H1 (cell line): ENCODE measurements around the gene MTCH1. TPM values are rescaled to one million over a fixed set of nuclear protein-coding genes. Genes with fewer than 3 reads are reported as not detected.

Source experiments
- CTCF ChIA-PET: fragments of 300-600 bp; sonication (Branson Sonifier 250); formaldehyde crosslinking; loops from one replicate; lab custom pipeline; 2021; ENCODE audit not compliant: partially characterized antibody; lab: Charles Lee
- POLR2A ChIA-PET: fragments of 300-600 bp; sonication (Branson Sonifier 250); formaldehyde crosslinking; loops from one replicate; lab custom pipeline; 2021; ENCODE audit warnings: inconsistent platforms; ENCODE audit not compliant: partially characterized antibody; lab: Charles Lee
- DNase-seq, 2 experiments: peaks; one replicate each; pipeline versions ENCODE4 v3.0.0 to v3.0.0-alpha.2; 2010 to 2022; ENCODE audit warnings: low spot score in 2 of 2, low read depth in 1 of 2, mixed read lengths in 1 of 2
- FAIRE-seq: peaks from 2 replicates; lab custom pipeline; 2011; peaks lifted over from hg19 to GRCh38; lab: Jason Lieb, UNC
- H2AFZ ChIP-seq: 2 replicates; pipeline ENCODE4 v1.8.1; 2012; ENCODE audit warnings: low read length, inconsistent platforms
- H2AK5ac ChIP-seq: 2 replicates; pipeline ENCODE4 v1.6.1; 2013; ENCODE audit warnings: low read depth, low read length
- H2BK120ac ChIP-seq: replicated peaks from 2 replicates; pipeline ENCODE3; 2013; ENCODE audit warnings: low read depth, low read length, inconsistent platforms
- H2BK12ac ChIP-seq: 2 replicates; pipeline ENCODE4 v1.6.1; 2013; ENCODE audit warnings: low read depth, low read length
- H2BK15ac ChIP-seq: 2 replicates; pipeline ENCODE4 v1.6.1; 2013; ENCODE audit warnings: low read length
- H2BK20ac ChIP-seq: 2 replicates; pipeline ENCODE4 v1.6.1; 2013; ENCODE audit warnings: low read length
- H2BK5ac ChIP-seq: 2 replicates; pipeline ENCODE4 v1.6.1; 2013; ENCODE audit warnings: low read depth, low read length
- H3K14ac ChIP-seq: 2 replicates; pipeline ENCODE4 v1.6.1; 2013; ENCODE audit warnings: inconsistent platforms; ENCODE audit not compliant: insufficient read length
- H3K18ac ChIP-seq: 2 replicates; pipeline ENCODE4 v1.6.1; 2013; ENCODE audit warnings: low read length; ENCODE audit errors: extremely low read depth
- H3K23ac ChIP-seq: 2 replicates; pipeline ENCODE4 v1.6.1; 2013; ENCODE audit warnings: inconsistent platforms; ENCODE audit not compliant: insufficient read length
- H3K23me2 ChIP-seq: 2 replicates; pipeline ENCODE4 v1.6.1; 2013; ENCODE audit warnings: low read depth, low read length
- H3K27ac ChIP-seq: 2 replicates; pipeline ENCODE4 v1.6.1; 2011; ENCODE audit warnings: low read depth, low read length, inconsistent platforms
- H3K27me3 ChIP-seq, 4 experiments: replicated peaks in 1 of 4; 1 replicate in 1 of 4; 2 replicates in 3 of 4; pipeline versions ENCODE4 v1.6.1 to v1.8.1; 2011 to 2013; ENCODE audit warnings: low read length in 3 of 4, mild to moderate bottlenecking in 3 of 4, inconsistent platforms in 2 of 4, mixed read lengths in 2 of 4, moderate library complexity in 1 of 4; ENCODE audit not compliant: control insufficient read depth in 3 of 4, insufficient read depth in 3 of 4; ENCODE audit errors: extremely low read depth in 1 of 4
- H3K36me3 ChIP-seq, 4 experiments: 2 replicates each; pipeline versions ENCODE4 v1.6.1 to v1.8.1; 2011 to 2013; ENCODE audit warnings: mild to moderate bottlenecking in 4 of 4, low read length in 3 of 4, moderate library complexity in 2 of 4, control low read depth in 1 of 4, inconsistent platforms in 1 of 4; ENCODE audit not compliant: insufficient read depth in 4 of 4, control insufficient read depth in 2 of 4
- H3K4ac ChIP-seq: replicated peaks from 2 replicates; pipeline ENCODE3; 2013; ENCODE audit warnings: low read length, low read depth, mixed read lengths, inconsistent platforms; ENCODE audit not compliant: insufficient read length
- H3K4me1 ChIP-seq, 4 experiments: replicated peaks in 1 of 4; 1 replicate in 1 of 4; 2 replicates in 3 of 4; pipeline versions ENCODE4 v1.6.1 to v1.8.1; 2011 to 2013; ENCODE audit warnings: low read length in 3 of 4, inconsistent platforms in 2 of 4, mixed read lengths in 1 of 4; ENCODE audit not compliant: insufficient read depth in 4 of 4, control insufficient read depth in 3 of 4
- H3K4me2 ChIP-seq, 2 experiments: 2 replicates each; pipeline versions ENCODE4 v1.6.1 to v1.8.1; 2011 to 2013; ENCODE audit warnings: low read depth in 2 of 2, low read length in 2 of 2, control low read depth in 1 of 2, inconsistent platforms in 1 of 2, mild to moderate bottlenecking in 1 of 2; ENCODE audit not compliant: insufficient read depth in 1 of 2
- H3K4me3 ChIP-seq, 4 experiments: fragments of 200-600, 300-600 bp in 1 of 4; sonication (generic), shearing (Covaris generic), sonication (Bioruptor Twin) in 1 of 4; 2 replicates each; pipeline versions ENCODE4 v1.5.1 to v1.8.1; 2011 to 2016; ENCODE audit warnings: low read length in 4 of 4, low read depth in 3 of 4, control low read depth in 2 of 4, inconsistent platforms in 2 of 4, mild to moderate bottlenecking in 2 of 4, mixed read lengths in 1 of 4, moderate library complexity in 1 of 4; ENCODE audit not compliant: insufficient read depth in 2 of 4; ENCODE audit errors: extremely low read depth in 1 of 4
- H3K56ac ChIP-seq: replicated peaks from 2 replicates; pipeline ENCODE3; 2013; ENCODE audit warnings: low read depth, mild to moderate bottlenecking, mixed read lengths, low read length, inconsistent platforms; ENCODE audit not compliant: insufficient read length
- H3K79me1 ChIP-seq: 2 replicates; pipeline ENCODE4 v1.6.1; 2013; ENCODE audit warnings: low read depth, low read length, control low read depth
- H3K79me2 ChIP-seq, 2 experiments: 2 replicates each; pipeline versions ENCODE4 v1.6.1 to v1.8.1; 2012 to 2013; ENCODE audit warnings: low read length in 2 of 2, mild to moderate bottlenecking in 2 of 2, inconsistent platforms in 1 of 2; ENCODE audit not compliant: insufficient read depth in 2 of 2, control insufficient read depth in 1 of 2
- H3K9ac ChIP-seq, 4 experiments: replicated peaks in 1 of 4; 1 replicate in 1 of 4; 2 replicates in 3 of 4; pipeline versions ENCODE4 v1.6.1 to v1.8.1; 2011 to 2013; ENCODE audit warnings: low read depth in 3 of 4, low read length in 3 of 4, control low read depth in 2 of 4, mild to moderate bottlenecking in 2 of 4, moderate library complexity in 2 of 4, inconsistent platforms in 1 of 4; ENCODE audit errors: extremely low read depth in 1 of 4
- H3K9me3 ChIP-seq, 2 experiments: 2 replicates each; pipeline versions ENCODE4 v1.6.1 to v1.8.1; 2012 to 2013; ENCODE audit warnings: mild to moderate bottlenecking in 2 of 2, moderate library complexity in 2 of 2, control low read depth in 1 of 2, inconsistent platforms in 1 of 2, low read depth in 1 of 2, low read length in 1 of 2, mixed read lengths in 1 of 2; ENCODE audit not compliant: insufficient read depth in 2 of 2
- H4K20me1 ChIP-seq, 2 experiments: replicated peaks in 1 of 2; 2 replicates each; pipeline versions ENCODE3 to v1.8.1; 2011 to 2013; ENCODE audit warnings: inconsistent platforms in 2 of 2, low read length in 2 of 2, mild to moderate bottlenecking in 1 of 2; ENCODE audit not compliant: insufficient read depth in 2 of 2, control insufficient read depth in 1 of 2
- H4K5ac ChIP-seq: 2 replicates; pipeline ENCODE4 v1.6.1; 2013; ENCODE audit warnings: low read length, low read depth, mixed read lengths, inconsistent platforms; ENCODE audit not compliant: insufficient read length
- H4K8ac ChIP-seq: 2 replicates; pipeline ENCODE4 v1.8.0; 2013; ENCODE audit warnings: mild to moderate bottlenecking, moderate library complexity, low read length, inconsistent platforms; ENCODE audit not compliant: insufficient read depth; ENCODE audit errors: extremely low read depth
- H4K91ac ChIP-seq: replicated peaks from 2 replicates; pipeline ENCODE3; 2013; ENCODE audit warnings: low read length, mixed read lengths, inconsistent platforms; ENCODE audit not compliant: insufficient read length
- CTBP2 ChIP-seq: IDR thresholded peaks from 2 replicates; pipeline ENCODE4 v1.7.0; 2011; ENCODE audit warnings: borderline replicate concordance, mild to moderate bottlenecking, moderate library complexity, mixed read lengths, low read length; ENCODE audit not compliant: insufficient read depth, insufficient read length
- PHF8 ChIP-seq: fragments of 200-600 bp; sonication (generic); conservative IDR thresholded peaks from 2 replicates; pipeline ENCODE4 v1.7.1; 2012; ENCODE audit warnings: low read depth, mild to moderate bottlenecking, inconsistent platforms, low read length, moderate library complexity
- POLR2A ChIP-seq, 2 experiments: IDR thresholded peaks; 1 replicate in 1 of 2; 2 replicates in 1 of 2; pipeline ENCODE4 v1.6.1; 2011; ENCODE audit warnings: low read depth in 2 of 2, low read length in 2 of 2, mild to moderate bottlenecking in 2 of 2; ENCODE audit errors: control extremely low read depth in 1 of 2
- RNF2 ChIP-seq: fragments of 200-900, 300-1000 bp; sonication (generic); IDR thresholded peaks from 2 replicates; pipeline ENCODE4 v1.7.1; 2016; ENCODE audit warnings: borderline replicate concordance, low read depth, mild to moderate bottlenecking, antibody characterized with exemption, low read length; ENCODE audit not compliant: poor library complexity, severe bottlenecking; ENCODE audit errors: missing control alignments
- SRF ChIP-seq: IDR thresholded peaks from 2 replicates; pipeline ENCODE4 v1.6.1; 2011; ENCODE audit warnings: mild to moderate bottlenecking, low read depth, low read length, moderate library complexity
- WGBS, 2 experiments: shearing (Covaris generic) in 1 of 2; methylation state at CpG; one replicate each; pipeline versions ENCODE4 v1.1.6 to v1.1.7; 2013 to 2015; ENCODE audit warnings: low lambda C conversion rate in 2 of 2, mixed read lengths in 2 of 2, inconsistent platforms in 1 of 2, low coverage in 1 of 2, missing lambda C conversion rate in 1 of 2; ENCODE audit not compliant: insufficient replicate concordance in 2 of 2, insufficient coverage in 1 of 2, insufficient read length in 1 of 2; ENCODE audit errors: extremely low coverage in 1 of 2, missing lambda C conversion rate in 1 of 2; 5-methylcytosine and 5-hydroxymethylcytosine counted together
- polyA plus RNA-seq, 7 experiments: library from polyadenylated mRNA; depleted of rRNA in 3 of 7; stranded (reverse) in 5 of 7; unstranded in 2 of 7; fragments of >200 nt in 5 of 7; fragments of 200-250 nt in 2 of 7; gene quantifications; 1 replicate in 5 of 7; 2 replicates in 1 of 7; 4 replicates in 1 of 7; pipeline versions ENCODE4 v1.2.1 to v1.2.3, GENCODE V29; 2011 to 2013; ENCODE audit warnings: missing spikeins in 2 of 7, mixed read lengths in 2 of 7
- total RNA-seq: library from RNA; stranded (reverse); fragmentation: NEBNext Ultra II Directional; extraction: Animal tissue kit (Norgen Biotek cat#: 25700); gene quantifications from 2 replicates; pipeline ENCODE4 v1.2.1, GENCODE V29; 2021
- TF ChIP-seq, protein P1 (sequence below): IDR thresholded peaks from 2 replicates; pipeline ENCODE4 v1.6.1; 2011; ENCODE audit warnings: low read length, improper control_type of control experiment
- TF ChIP-seq, protein P2 (sequence below): IDR thresholded peaks from 2 replicates; pipeline ENCODE4 v1.6.1; 2012; ENCODE audit warnings: inconsistent platforms
- TF ChIP-seq, protein P3 (sequence below), 3 experiments: IDR thresholded peaks; 1 replicate in 2 of 3; 2 replicates in 1 of 3; pipeline versions ENCODE4 v1.5.1 to v1.6.1; 2011; ENCODE audit warnings: low read length in 3 of 3, mild to moderate bottlenecking in 3 of 3, inconsistent platforms in 2 of 3, low read depth in 1 of 3, moderate library complexity in 1 of 3; ENCODE audit not compliant: insufficient read depth in 1 of 3; ENCODE audit errors: control extremely low read depth in 1 of 3

The MTCH1 gene
- total and polyA plus RNA-seq, 2 of the 8 experiments (the other 6 are each of a cell fraction or from before 2014, with no cell fraction given), result 169 to 214 TPM

DNA sequence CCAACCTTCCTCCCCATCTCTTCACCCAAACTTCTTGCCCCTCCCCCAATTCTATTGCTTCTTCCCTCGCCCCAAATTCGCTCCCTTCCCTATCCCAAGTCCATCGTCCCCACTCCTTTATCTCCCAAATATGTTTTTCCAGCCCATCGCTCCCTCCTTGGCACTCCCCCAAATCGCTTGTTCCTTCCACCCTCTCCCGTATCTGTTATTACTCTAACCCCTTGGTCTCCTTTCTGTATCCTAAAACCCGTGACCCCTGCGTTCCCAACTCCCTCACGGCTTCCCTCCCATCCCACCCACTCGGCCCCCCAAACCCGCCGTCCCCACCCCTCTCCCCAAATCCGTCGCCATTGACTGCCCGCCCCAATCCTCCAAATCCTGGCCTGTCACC lies 584 bp downstream of the MTCH1 start:
- no peak for FAIRE-seq
- Histone ChIP-seq H3K79me2 (peaks cover 32 to 54% of the 10 kb centered on the region in 2 experiments), H3K9me3 (no peaks in the 10 kb centered on the region), H2BK120ac (no peak overlapping the region), H3K14ac (peak overlapping the region; percentile 44), H4K5ac (peak overlapping the region; percentile 77), H2BK20ac (no peak overlapping the region), H2BK12ac (no peak overlapping the region), H3K56ac (peak overlapping the region; percentile 55), H3K79me1 (peaks cover 12% of the 10 kb centered on the region), H2BK5ac (peak overlapping the region; percentile 93), H3K4me1 (peaks cover 10 to 18% (median 14%) of the 10 kb centered on the region in 4 experiments), H3K23ac (no peak overlapping the region), H3K4ac (peak overlapping the region; percentile 84), H3K27me3 (no peaks in the 10 kb centered on the region; a peak in 1 of 7 replicates), H2AFZ (no peak overlapping the region), H3K27ac (peak overlapping the region; percentile 71), H3K9ac (peak overlapping the region; percentile 81 to 99 (median 88)), H3K23me2 (peaks cover 13% of the 10 kb centered on the region; the same call in 1 of the 2 replicates), H3K18ac (no peak overlapping the region; the same call in 1 of the 2 replicates), H4K20me1 (peaks cover 25 to 33% of the 10 kb centered on the region in 2 experiments), H3K36me3 (no peaks in the 10 kb centered on the region), H4K91ac (peak overlapping the region; percentile 95), H3K4me2 (peak overlapping the region; percentile 97 to 98), H4K8ac (peak overlapping the region; percentile 97; the same call in 1 of the 2 replicates), H3K4me3 (peak overlapping the region; percentile 84 to 94 (median 90)), H2AK5ac (no peak overlapping the region), H2BK15ac (0 out of 2 replicates have a peak overlapping the region, but pooled peaks have one; percentile 16)
- WGBS, 2 experiments, result 0% methylated on average over 4 of the region's 15 CpGs; no CpG with 5 or more reads in 1 of the 2 experiments
- DNase-seq, result no peak
- POLR2A ChIA-PET, result interaction anchor here (0.9 to 2.1 kb wide), 19 partner anchors 8 to 272 kb away, joined by 3 to 9 read pairs (median 4); partner anchors contain the start of genes C6orf89, FGD2, PPIL1 and TBC1D22B
- CTCF ChIA-PET, result interaction anchor here (1.6 to 14.9 kb wide), 2 partner anchors 33 to 202 kb away, joined by 3 to 237 read pairs; no protein-coding TSS in a partner anchor
- TF ChIP-seq SRF, result no peak
- no peak for TF ChIP-seq POLR2A (IDR thresholded peaks at IDR 0.05; ENCODE audit: control extremely low read depth in 1 of 2, low read depth in 2 of 2, low read length in 2 of 2)
- TF ChIP-seq, protein P1, sequence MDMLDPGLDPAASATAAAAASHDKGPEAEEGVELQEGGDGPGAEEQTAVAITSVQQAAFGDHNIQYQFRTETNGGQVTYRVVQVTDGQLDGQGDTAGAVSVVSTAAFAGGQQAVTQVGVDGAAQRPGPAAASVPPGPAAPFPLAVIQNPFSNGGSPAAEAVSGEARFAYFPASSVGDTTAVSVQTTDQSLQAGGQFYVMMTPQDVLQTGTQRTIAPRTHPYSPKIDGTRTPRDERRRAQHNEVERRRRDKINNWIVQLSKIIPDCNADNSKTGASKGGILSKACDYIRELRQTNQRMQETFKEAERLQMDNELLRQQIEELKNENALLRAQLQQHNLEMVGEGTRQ, result no peak
- TF ChIP-seq PHF8, result no peak
- TF ChIP-seq, protein P2, sequence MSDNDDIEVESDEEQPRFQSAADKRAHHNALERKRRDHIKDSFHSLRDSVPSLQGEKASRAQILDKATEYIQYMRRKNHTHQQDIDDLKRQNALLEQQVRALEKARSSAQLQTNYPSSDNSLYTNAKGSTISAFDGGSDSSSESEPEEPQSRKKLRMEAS, result no peak
- no peak for TF ChIP-seq CTBP2
- TF ChIP-seq, protein P3, sequence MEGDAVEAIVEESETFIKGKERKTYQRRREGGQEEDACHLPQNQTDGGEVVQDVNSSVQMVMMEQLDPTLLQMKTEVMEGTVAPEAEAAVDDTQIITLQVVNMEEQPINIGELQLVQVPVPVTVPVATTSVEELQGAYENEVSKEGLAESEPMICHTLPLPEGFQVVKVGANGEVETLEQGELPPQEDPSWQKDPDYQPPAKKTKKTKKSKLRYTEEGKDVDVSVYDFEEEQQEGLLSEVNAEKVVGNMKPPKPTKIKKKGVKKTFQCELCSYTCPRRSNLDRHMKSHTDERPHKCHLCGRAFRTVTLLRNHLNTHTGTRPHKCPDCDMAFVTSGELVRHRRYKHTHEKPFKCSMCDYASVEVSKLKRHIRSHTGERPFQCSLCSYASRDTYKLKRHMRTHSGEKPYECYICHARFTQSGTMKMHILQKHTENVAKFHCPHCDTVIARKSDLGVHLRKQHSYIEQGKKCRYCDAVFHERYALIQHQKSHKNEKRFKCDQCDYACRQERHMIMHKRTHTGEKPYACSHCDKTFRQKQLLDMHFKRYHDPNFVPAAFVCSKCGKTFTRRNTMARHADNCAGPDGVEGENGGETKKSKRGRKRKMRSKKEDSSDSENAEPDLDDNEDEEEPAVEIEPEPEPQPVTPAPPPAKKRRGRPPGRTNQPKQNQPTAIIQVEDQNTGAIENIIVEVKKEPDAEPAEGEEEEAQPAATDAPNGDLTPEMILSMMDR (IDR thresholded peaks at IDR 0.05; ENCODE audit: control extremely low read depth in 1 of 3, insufficient read depth in 1 of 3, low read depth in 1 of 3, low read length in 3 of 3), result no peak
- TF ChIP-seq RNF2, result no peak
